ENCODE measurements around the gene TRIM67.

Gene TRIM67

DNA sequence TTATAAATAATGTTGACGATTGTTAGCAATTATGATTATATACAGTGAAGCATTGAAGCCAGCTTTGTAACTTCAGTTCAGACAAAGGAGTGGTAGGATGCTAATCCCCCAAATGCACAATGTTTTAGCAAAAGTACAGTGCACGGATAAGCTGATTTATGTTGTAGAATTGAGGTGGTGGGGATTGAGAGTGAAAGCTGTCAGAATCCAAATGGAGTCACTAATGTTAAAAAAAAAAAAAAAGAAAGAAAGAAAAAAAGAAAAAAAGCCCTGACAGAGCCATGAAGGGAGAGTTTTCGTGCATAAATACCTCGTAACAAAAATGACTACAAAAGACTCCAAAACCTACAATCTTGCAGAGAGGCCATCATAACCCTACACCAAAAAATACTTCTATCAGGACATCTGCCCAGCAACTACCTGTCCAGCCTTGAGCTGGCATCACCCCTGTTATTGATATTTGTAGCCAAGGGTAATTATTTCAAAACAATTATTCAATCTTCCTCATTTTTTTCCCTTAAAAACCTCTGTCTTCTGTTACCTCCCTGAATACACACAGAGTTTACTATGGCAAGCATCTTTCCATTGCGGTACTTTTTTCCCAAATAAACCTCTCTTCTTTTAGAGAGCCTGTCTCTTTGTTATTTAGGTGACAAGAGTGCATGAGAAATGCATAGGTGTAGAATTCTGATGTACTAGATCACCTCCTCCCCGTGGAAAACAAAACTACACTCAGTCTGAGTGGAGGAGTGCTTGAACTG lies 2.5 kb upstream of the TRIM67 start:
- no peak for FAIRE-seq

DNA sequence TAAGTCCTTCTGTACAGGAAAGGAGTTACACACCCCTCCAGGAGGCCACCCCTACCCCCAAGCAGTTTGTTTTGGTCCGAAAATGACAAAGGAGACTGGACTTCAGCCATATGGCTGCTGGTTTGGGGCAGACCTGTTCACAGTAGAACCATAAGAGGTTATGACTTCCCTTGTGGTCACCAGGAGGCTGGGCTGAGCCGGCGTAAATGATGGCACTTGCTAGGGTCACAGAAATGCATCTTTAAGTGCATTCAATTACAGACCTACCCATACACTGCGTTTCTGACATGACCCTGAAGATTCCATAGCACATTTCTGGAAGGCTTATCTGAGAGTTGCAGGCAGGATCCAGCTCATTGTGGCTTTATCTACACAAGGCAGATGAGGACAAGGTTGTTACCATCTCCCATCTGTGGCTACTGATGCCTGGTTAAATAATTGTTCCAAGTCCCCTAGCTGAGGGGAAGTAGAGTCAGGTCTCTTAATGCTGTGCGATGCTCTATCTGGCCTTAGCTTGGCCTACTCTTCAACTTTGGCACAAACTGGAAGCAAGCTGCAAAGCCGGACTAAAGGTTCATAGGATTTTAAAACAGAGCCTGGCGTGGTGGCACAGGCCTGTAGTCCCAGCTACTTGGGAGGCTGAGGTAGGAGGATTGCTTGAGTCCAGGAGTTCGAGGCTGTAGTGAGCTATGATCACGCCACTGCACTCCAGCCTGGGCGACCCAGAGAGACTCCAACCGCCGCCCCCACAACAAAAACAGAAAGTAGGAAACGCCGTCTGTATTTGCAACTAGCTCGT lies 1.7 kb upstream of the TRIM67 start:
- no peak for FAIRE-seq

DNA sequence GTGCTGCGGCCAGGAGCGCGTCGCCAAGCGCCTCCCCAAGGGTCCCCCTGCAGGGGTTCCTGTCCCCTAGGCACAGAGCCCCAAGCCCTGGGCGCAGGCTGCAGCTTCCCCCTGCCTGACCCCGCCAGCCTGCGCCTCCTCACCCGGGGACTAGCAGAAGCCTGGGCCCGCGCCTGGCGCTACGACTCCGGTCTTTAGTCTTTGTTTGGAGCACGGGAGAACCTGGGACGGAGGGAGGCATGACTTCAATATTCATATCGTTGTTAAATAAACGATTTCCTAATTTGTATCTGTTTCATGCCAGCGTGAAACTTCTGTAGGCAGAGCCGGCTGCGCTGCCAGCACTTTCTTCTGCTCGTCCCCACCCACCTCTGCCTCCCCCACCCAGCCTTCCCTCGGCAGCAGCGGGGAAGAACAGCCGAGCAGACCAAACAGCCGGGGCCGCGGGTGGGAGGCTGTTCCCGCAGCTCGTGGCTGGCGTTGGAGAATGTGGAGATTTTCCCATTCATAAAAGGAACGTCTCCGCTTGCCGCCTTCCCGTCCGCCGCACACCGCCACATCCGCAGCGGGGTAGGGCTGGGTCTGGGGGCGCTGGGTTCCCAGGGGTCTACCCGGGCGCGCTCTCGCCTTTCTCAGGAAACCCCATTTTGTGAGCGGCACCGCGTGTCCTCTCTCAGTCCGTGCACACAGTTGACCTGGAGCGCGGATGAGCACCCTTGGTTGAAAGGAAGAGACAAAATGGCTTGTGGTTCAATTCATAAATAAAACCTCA lies 777 bp upstream of the TRIM67 start:
- FAIRE-seq, result no peak

DNA sequence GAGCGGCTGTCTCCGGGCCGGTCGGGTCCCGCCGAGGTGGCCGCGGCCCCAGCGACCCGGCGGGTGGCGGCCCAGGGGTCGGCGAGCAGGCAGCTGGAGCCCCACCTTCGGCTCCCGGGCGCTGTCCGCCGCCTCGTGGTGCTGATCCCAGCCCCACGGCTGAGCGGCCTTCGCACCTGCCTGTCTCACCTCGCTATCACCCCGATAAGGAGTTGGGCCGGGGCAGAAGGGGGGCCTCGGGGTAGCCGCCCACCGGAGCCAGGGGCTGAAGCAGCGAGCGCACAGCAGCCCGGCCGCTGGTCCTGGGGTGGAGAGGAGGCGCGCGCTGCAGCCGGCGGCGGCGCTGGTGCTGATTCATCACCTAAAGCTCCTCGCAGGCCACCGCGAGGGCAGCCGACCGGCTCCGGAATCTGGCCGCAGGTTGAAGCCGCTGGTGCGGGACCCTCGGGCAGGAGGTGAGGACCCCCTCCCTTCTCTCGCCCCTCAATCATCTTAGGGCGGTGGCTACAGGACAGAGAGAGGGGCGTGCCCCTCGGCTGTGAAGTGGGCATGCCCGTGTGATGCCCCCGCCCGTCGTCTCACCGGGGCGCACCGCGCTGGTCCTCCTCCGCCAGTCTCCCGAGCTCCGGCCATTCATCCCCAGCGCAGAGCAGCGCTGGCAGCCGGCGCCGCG lies 575 bp downstream of the TRIM67 start:
- FAIRE-seq, result no peak

DNA sequence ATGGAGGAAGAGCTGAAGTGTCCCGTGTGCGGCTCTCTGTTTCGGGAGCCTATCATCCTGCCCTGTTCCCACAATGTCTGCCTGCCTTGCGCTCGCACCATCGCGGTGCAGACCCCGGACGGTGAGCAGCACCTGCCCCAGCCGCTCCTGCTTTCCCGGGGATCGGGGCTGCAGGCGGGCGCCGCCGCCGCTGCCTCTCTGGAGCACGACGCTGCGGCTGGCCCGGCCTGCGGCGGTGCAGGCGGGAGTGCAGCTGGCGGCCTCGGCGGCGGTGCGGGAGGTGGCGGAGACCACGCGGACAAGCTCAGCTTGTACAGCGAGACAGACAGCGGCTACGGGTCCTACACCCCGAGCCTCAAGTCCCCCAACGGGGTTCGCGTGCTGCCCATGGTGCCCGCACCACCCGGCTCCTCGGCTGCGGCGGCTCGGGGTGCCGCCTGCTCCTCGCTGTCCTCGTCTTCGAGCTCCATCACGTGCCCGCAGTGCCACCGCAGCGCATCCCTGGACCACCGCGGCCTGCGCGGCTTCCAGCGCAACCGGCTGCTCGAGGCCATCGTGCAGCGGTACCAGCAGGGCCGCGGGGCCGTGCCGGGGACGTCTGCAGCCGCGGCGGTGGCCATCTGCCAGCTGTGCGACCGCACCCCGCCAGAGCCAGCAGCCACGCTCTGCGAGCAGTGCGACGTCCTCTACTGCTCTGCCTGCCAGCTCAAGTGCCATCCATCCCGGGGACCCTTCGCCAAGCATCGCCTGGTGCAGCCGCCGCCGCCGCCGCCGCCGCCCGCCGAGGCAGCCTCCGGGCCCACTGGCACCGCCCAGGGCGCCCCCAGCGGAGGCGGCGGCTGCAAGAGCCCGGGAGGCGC lies 1.3 kb downstream of the TRIM67 start:
- FAIRE-seq, result no peak

- no peak for FAIRE-seq
Measured at GRCh38 chr1:231163830-231164427, 2.1 kb downstream of the TRIM67 start.

DNA sequence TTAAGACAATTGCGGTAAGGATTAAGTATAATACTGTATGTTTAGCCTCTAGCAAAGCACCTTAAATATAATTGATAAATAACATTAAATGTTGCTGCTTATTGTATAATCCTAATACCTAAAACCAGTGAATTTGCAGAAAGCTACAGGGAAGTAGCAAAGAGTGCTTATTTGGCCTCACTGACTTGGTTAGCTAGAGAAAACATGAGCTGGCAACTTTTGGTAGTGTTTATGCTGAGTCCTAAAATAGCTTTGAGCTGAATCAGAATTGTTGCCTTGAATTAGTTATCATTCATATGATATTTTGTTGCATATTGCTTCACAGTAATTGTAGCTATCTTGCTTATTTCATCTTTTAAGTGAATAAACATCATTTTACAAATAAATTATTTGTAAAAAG lies 3.5 kb downstream of the TRIM67 start:
- FAIRE-seq, result no peak

DNA sequence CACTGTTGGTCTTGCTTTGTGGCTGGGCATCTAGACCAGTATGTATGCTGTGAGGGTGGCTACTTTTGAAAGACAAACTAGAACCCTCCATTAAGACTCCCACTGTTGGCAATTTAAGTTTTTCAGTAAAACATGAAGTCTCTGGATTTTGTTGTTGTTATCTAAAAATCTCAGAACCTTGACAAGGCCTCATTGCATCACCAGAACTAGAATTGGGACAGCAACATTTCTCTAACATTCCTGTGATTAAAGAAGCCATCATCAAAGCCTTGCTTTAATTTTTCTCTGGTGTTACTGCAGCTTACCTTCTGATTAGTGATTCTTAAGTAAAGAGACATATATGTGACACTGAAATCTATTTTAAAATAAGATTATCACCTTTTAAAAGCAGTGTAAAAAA lies 4.5 kb downstream of the TRIM67 start:
- FAIRE-seq, result no peak

- FAIRE-seq, result no peak
Measured at GRCh38 chr1:231170875-231171274, 9.0 kb downstream of the TRIM67 start.

GRCh38 chr1:231171623-231172197 lies 9.9 kb downstream of the TRIM67 start:
- FAIRE-seq, result no peak

- no peak for FAIRE-seq
Measured at GRCh38 chr1:231172411-231172810, 10.6 kb downstream of the TRIM67 start.

DNA sequence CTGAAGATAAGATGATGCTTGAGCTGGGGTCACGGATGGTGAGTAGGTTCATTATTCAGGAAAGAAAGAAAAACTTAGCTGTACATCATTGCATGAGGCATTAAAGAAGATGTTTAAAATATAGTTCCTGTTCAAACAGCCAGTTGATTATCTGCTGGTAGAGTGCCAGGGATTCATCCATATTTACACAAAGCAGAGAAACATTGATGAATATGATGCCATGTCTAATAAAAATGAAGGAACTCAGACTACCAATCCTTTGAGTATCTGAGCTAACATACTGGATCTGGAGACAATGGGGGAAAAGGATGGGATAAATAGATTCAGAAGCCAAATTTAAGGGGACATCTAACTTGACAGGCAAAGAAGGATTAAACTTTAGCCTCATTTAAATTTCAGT lies 14.6 kb downstream of the TRIM67 start:
- FAIRE-seq, result no peak

GRCh38 chr1:231177226-231177625 lies 15.4 kb downstream of the TRIM67 start:
- FAIRE-seq, result no peak

GRCh38 chr1:231177936-231178335 lies 16.1 kb downstream of the TRIM67 start:
- no peak for FAIRE-seq

GRCh38 chr1:231178970-231179369 lies 17.1 kb downstream of the TRIM67 start:
- no peak for FAIRE-seq

- no peak for FAIRE-seq
Measured at GRCh38 chr1:231180034-231180433, 18.2 kb downstream of the TRIM67 start.

- FAIRE-seq, result no peak
Measured at GRCh38 chr1:231181271-231181670, 19.4 kb downstream of the TRIM67 start.

- no peak for FAIRE-seq
Measured at GRCh38 chr1:231182317-231182716, 20.5 kb downstream of the TRIM67 start.

- FAIRE-seq, result no peak
Measured at GRCh38 chr1:231183639-231184590, 22.1 kb downstream of the TRIM67 start.

DNA sequence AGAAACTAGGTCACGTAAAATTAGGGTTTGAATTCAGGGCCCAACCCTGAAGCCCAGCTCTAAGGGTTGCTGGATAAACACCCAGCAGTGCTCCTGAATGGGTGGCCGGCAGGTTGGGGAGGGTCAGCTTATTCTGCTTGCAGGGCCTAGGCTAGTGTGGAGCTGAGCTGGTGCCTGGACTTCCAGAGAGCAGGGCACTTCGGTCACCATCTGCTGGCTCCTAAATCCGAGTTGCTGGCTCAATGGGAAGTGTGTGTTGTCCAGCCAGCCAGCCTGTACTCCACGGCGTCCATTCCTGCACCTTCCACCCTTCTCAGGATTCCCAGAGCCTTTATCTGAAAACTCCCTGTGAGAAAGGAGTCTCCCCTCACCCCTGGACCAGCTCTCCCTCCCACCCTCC lies 23.0 kb downstream of the TRIM67 start:
- FAIRE-seq, result no peak
